Activated CD4-positive, alpha-beta T cell treated with anti-CD3 and anti-CD28 coated beads, Interleukin-2, amount 50 U/mL, for 24 hours (primary cell): ENCODE data around the gene PCDHGA11.
A peak's percentile ranks its signal among the peaks of the same experiment; 100 is the strongest.
"Not testable (repeated sequence)": the region's sequence is repeated elsewhere in the genome, so short reads cannot be mapped to it uniquely, and the experiment has no call there.

Experiments
- DNase-seq, 2 donors: peaks; one replicate each; pipeline ENCODE4 v3.0.0-alpha.2; 2020; ENCODE audit warnings: low read depth in 1 of 2, low spot score in 1 of 2

Gene PCDHGA11

GRCh38 chr5:141398608-141399007 is 22.2 kb upstream of the PCDHGA11 start:
- DNase-seq = no peak

- no peak for DNase-seq
Observed at GRCh38 chr5:141399555-141400258, 21.1 kb upstream of the PCDHGA11 start.

GRCh38 chr5:141402553-141403243 is 18.2 kb upstream of the PCDHGA11 start, which contains the start of gene PCDHGA9:
Gene PCDHGA9, plus strand, starts transcription at chr5:141402778. Its CDS starts 175 bp downstream, at chr5:141402953.
- no peak for DNase-seq

- DNase-seq = no peak
Observed at GRCh38 chr5:141403387-141403786, 17.5 kb upstream of the PCDHGA11 start.

- peak in 1 of 2 donors; percentile 24 for DNase-seq
Observed at GRCh38 chr5:141407790-141408505, 12.9 kb upstream of the PCDHGA11 start, which contains the start of gene PCDHGB6. Gene PCDHGB6, plus strand, starts transcription at chr5:141408021. Its CDS starts 182 bp downstream, at chr5:141408203.

DNA sequence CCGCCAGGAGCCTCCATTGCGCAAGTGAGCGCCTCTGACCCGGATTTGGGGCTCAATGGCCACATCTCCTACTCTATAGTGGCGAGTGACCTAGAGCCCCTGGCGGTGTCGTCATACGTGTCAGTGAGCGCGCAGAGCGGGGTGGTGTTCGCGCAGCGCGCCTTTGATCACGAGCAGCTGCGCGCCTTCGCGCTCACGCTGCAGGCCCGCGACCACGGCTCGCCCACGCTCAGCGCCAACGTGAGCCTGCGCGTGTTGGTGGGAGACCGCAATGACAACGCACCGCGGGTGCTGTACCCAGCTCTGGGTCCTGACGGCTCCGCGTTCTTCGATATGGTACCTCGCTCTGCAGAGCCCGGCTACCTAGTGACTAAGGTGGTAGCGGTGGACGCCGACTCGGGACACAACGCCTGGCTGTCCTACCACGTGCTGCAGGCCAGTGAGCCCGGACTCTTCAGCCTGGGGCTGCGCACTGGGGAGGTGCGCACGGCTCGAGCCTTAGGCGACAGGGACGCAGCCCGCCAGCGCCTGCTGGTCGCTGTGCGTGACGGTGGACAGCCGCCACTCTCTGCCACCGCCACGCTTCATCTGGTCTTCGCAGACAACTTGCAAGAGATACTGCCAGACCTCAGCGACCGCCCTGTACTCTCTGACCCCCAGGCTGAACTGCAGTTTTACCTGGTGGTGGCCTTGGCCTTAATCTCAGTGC is 11.1 kb upstream of the PCDHGA11 start:
- no peak for DNase-seq

DNA sequence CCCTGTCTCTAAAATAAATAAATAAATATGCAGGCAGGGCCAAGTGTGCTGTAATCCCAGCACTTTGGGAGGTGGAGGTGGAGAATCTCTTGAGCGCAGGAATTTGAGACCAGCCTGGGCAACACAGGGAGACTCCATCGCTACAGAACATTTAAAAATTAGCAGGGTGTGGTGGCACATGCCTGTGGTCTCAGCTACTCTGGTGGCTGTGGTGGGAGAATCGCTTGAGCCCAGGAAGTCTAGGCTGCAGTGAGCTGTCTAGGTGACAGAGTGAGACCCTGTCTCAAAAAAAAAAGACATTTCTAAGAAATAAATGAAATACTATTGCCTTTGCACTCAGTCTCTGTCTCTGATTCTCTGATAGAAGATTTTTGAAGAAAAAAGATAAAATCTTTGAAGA is 9.3 kb upstream of the PCDHGA11 start:
- no peak for DNase-seq

DNA sequence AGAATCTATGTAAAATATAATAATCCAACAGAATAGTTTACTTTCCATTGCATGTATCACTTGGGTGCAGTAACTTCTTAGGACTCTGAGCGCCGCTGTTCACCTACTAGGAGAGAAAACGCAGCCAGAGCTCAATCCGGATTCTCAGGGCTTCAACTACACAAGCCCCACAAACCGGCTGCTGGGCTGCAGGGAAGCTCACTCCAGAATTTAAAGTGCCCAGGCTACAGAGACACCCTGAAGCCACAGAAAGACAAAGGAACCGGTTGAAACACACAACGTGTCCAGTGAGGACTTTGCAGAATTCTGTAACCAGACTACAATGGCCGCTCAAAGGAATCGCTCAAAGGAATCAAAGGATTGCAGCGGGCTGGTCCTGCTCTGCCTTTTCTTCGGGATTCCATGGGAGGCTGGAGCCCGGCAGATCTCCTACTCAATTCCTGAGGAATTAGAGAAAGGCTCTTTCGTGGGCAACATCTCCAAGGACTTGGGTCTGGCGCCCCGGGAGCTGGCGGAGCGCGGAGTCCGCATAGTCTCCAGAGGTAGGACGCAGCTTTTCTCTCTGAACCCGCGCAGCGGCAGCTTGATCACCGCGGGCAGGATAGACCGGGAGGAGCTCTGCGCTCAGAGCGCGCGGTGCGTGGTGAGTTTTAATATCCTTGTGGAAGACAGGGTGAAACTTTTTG is 7.9 kb upstream of the PCDHGA11 start, which contains the start of gene PCDHGA10:
PCDHGA10 (plus strand) TSS at position 134 of the 686 bp plus-strand sequence; CDS start at position 323, 189 bp downstream.
- peak in 1 of 2 donors; percentile 42 for DNase-seq

DNA sequence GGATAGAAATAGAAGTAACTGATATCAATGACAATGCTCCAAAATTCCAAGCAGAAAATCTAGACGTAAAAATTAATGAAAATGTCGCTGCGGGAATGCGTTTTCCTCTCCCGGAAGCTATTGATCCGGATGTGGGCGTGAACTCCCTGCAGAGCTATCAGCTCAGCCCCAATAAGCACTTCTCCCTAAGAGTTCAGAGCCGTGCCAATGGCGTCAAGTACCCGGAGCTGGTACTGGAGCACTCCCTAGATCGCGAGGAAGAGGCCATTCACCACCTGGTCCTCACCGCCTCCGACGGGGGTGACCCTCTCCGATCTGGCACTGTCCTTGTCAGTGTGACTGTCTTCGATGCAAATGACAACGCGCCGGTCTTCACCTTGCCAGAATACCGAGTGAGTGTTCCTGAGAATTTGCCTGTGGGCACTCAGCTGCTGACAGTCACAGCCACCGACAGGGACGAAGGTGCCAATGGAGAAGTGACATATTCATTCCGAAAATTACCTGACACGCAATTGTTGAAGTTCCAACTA is 7.2 kb upstream of the PCDHGA11 start:
- DNase-seq = no peak

- DNase-seq = not testable (repeated sequence)
Observed at GRCh38 chr5:141414548-141415274, 6.1 kb upstream of the PCDHGA11 start.

- DNase-seq = not testable (repeated sequence)
Observed at GRCh38 chr5:141415275-141415618, 5.6 kb upstream of the PCDHGA11 start.

- DNase-seq = not testable (repeated sequence)
Observed at GRCh38 chr5:141417494-141418172, 3.2 kb upstream of the PCDHGA11 start, which contains the start of gene PCDHGB7. Gene PCDHGB7, plus strand, starts transcription at chr5:141417677. Its CDS starts 183 bp downstream, at chr5:141417860.

- no peak for DNase-seq
Observed at GRCh38 chr5:141419074-141419880, 1.6 kb upstream of the PCDHGA11 start.

DNA sequence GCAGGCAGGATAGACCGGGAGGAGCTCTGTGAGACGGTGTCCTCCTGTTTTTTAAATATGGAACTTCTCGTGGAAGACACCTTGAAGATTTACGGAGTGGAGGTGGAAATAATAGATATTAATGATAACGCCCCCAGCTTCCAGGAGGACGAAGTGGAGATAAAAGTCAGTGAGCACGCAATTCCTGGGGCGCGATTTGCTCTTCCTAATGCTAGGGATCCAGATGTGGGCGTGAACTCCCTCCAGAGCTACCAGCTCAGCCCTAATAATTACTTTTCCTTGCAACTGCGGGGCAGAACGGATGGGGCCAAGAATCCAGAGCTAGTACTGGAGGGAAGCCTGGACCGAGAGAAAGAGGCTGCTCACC is 621 bp downstream of the PCDHGA11 start:
- no peak for DNase-seq

DNA sequence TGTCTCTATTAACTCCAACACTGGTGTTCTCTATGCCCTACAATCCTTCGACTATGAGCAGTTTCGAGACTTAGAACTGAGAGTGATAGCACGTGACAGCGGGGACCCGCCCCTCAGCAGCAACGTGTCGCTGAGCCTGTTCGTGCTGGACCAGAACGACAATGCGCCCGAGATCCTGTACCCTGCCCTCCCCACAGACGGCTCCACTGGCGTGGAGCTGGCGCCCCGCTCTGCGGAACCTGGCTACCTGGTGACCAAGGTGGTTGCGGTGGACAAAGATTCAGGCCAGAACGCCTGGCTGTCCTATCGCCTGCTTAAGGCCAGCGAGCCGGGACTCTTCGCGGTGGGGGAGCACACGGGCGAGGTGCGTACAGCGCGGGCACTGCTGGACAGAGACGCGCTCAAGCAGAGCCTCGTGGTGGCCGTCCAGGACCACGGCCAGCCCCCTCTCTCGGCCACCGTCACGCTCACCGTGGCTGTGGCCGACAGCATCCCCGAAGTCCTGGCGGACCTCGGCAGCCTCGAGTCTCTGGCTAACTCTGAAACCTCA is 2.0 kb downstream of the PCDHGA11 start:
- no peak for DNase-seq

DNA sequence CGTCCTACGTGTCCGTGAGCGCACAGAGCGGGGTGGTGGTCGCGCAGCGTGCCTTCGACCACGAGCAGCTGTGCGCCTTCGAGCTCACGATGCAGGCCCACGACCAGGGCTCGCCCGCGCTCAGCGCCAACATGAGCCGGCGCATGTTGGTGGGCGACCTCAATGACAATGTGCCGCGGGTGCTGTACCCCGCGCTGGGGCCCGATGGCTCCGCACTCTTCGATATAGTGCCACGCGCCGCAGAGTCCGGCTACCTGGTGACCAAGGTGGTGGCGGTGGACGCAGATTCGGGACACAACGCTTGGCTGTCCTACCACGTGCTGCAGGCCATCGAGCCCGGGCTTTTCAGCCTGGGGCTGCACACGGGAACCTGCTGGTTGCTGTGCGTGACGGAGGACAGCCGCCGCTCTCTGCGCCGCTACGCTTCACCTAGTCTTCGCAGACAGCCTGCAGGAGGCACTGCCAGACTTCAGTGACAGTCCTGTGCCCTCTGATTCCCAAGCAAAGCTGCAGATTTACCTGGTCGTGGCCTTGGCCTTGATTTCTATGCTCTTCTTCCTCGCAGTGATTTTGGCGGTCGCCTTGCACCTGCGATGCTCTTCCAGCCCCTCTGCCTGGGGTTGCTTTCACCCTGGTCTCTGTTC is 7.1 kb downstream of the PCDHGA11 start:
- no peak for DNase-seq
